GM12801 (cell line): ENCODE results near the gene GALNT10.

Experiments
- CTCF ChIP-seq: IDR thresholded peaks from one replicate; pipeline ENCODE4 v1.5.1; 2011; ENCODE audit warnings: control low read depth; ENCODE audit not compliant: insufficient read length; ENCODE audit errors: extremely low read depth

Gene GALNT10

GRCh38 chr5:154386952-154387629 lies 196.6 kb downstream of the GALNT10 start:
- TF ChIP-seq CTCF = no peak

- no peak for TF ChIP-seq CTCF
Observed at GRCh38 chr5:154388842-154389241, 198.3 kb downstream of the GALNT10 start.

- TF ChIP-seq CTCF = no peak
Observed at GRCh38 chr5:154390096-154390495, 199.6 kb downstream of the GALNT10 start.

- TF ChIP-seq CTCF = no peak
Observed at GRCh38 chr5:154390746-154391359, 200.3 kb downstream of the GALNT10 start.

- no peak for TF ChIP-seq CTCF
Observed at GRCh38 chr5:154391788-154392187, 201.3 kb downstream of the GALNT10 start.

- no peak for TF ChIP-seq CTCF
Observed at GRCh38 chr5:154393850-154394249, 203.3 kb downstream of the GALNT10 start.

- no peak for TF ChIP-seq CTCF
Observed at GRCh38 chr5:154394307-154394706, 203.8 kb downstream of the GALNT10 start.
